Measurements from ENCODE around the gene NOL8.

The NOL8 gene

DNA sequence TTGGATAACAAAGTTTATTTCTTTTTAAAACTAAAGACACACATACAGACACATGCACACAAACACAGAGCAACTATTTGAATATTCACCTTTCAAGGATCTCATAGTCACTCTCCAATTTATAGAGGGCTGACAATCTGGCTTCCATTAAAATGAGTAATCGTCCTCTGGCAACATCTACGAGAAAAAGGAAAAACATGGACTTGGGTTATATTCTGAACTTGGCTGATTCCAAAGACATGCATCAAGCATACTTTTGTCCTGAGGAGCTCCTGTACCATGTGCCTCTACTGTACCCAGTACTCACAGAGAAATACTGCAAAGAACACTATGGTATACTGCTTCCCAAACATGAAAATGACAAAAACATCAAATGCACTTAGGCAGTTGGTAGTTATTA, 47.0 kb downstream of the NOL8 start:
- peak; percentile 86 for DNase-seq (ENCODE audit: low read depth)
- H3K4me3 ChIP-seq (ENCODE audit: control insufficient read depth, low read depth, low read length) = no peak overlapping the region

DNA sequence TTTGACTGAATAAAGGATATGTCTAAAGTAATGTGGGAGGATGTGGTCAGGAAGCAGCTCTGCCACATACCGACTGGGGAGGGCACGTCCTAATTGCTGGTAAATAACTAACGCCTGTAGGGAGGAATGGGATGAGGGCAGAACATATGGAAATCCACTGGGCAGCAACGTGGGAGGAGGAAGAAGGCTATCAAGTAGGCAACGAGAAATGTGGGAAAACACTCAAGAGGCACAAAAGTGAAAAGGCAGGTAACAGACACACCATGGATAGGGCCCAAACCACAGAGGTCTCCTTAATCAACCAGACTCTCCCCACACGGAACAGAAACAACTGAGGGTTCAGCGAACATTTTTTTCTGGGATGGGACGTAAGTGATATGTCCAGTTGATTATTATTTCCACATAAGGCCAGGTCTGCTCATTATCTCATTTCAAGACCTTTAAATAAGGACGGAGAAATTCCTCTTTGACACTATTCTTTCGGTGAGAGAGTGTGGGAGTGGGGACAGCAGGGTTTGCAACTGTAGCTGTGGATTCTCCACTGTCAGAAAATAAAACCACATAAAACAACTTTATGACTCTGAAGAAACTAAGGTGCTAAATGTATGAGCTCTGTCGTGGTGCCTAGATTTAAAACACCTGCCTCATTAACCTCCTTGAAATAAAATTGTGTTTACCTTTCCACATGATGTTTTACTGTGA, 48.7 kb downstream of the NOL8 start:
- DNase-seq (ENCODE audit: low read depth) = no peak

More for the DNA sequence above, 47.0 kb downstream of the NOL8 start:
- TF ChIP-seq, protein P1, sequence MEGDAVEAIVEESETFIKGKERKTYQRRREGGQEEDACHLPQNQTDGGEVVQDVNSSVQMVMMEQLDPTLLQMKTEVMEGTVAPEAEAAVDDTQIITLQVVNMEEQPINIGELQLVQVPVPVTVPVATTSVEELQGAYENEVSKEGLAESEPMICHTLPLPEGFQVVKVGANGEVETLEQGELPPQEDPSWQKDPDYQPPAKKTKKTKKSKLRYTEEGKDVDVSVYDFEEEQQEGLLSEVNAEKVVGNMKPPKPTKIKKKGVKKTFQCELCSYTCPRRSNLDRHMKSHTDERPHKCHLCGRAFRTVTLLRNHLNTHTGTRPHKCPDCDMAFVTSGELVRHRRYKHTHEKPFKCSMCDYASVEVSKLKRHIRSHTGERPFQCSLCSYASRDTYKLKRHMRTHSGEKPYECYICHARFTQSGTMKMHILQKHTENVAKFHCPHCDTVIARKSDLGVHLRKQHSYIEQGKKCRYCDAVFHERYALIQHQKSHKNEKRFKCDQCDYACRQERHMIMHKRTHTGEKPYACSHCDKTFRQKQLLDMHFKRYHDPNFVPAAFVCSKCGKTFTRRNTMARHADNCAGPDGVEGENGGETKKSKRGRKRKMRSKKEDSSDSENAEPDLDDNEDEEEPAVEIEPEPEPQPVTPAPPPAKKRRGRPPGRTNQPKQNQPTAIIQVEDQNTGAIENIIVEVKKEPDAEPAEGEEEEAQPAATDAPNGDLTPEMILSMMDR (conservative IDR thresholded peaks at IDR 0.05; ENCODE audit: control insufficient read depth, insufficient read depth, low read depth, low read length) = no peak

DNA sequence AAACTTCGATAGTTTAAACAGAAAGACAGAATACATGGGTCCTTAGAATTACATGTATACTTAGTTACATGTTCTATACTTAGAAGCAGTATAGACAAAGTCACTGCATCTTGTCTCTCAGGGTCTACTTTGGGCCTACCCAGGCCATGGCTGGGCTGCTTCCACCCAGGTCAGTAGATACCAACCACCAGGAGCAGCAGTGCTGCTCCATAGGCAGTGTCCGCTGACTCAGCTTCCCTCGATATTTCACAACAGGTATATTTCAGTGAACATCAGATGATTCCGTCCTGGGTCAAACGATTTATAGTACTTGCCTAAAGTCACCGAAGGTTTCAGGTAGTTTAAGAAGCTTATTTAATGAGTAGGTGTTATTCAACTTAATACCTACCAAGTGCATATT, 49.6 kb downstream of the NOL8 start:
- DNase-seq (ENCODE audit: low read depth) = no peak
- H3K4me3 ChIP-seq (ENCODE audit: control insufficient read depth, low read depth, low read length) = no peak overlapping the region
- TF ChIP-seq, protein P1 (conservative IDR thresholded peaks at IDR 0.05; ENCODE audit: control insufficient read depth, insufficient read depth, low read depth, low read length) = peak; percentile 2

More for the DNA sequence above, 48.7 kb downstream of the NOL8 start:
- TF ChIP-seq, protein P1 (conservative IDR thresholded peaks at IDR 0.05; ENCODE audit: control insufficient read depth, insufficient read depth, low read depth, low read length) = no peak
- H3K4me3 ChIP-seq (ENCODE audit: control insufficient read depth, low read depth, low read length) = no peak overlapping the region

DNA sequence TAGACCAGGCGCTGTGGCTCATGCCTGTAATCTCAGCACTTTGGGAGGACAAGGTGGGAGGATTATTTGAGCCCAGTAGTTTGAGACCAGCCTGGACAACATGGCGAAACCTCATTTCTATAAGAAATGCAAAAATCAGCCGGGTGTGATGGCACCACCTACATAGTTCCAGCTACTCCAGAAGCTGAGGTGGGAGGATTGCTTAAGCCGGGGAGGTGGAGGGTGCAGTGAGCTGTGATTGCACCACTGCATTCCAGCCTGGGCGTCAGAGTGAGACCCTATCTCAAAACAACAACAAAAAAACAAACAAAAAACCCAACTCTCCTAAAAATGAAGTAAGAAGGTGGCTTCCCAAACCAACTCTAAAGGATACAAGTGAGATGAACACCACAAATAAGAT, 54.6 kb downstream of the NOL8 start:
- TF ChIP-seq, protein P1 (conservative IDR thresholded peaks at IDR 0.05; ENCODE audit: control insufficient read depth, insufficient read depth, low read depth, low read length) = no peak
- no peak overlapping the region for H3K4me3 ChIP-seq (ENCODE audit: control insufficient read depth, low read depth, low read length)
- no peak for DNase-seq (ENCODE audit: low read depth)

DNA sequence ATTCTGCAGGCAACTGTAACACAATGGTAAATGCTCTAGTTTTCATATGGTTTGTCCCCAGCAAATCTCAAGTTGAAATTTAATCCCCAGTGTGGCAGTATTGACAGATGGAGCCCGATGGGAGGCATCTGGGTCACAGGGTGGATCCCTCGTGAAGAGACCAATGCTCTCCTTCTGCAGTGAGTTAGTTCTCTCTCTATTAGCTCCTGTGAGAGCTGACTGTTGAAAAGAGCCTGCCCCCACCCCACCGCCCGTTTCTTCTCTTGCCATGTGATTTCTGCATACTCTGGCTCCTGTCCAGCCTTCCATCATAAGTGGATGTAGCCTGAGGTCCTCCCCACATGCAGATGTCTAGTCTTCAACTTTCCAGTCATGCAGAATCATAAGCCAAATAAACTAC, 58.7 kb downstream of the NOL8 start:
- DNase-seq (ENCODE audit: low read depth) = no peak

DNA sequence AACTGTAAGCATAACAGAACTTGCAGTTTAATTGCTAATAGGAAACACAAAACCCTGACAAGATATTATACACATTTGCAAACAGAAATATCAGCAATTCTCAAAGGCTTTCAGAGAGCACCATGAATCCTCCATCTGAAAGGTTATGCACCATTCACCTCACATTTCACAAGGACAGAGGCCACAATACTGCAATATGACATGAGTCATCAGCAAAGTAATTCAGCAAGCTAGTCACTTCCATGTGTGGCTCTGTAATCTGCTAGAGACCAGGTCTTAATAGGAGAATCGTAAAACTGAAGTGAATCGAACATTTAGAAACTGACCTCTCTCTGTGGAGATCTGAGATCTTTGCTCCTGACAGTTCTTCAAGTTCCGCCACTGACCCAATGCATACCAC, 60.0 kb downstream of the NOL8 start:
- peak; percentile 68 for DNase-seq (ENCODE audit: low read depth)
- H3K4me3 ChIP-seq (ENCODE audit: control insufficient read depth, low read depth, low read length) = no peak overlapping the region
- TF ChIP-seq, protein P1 (conservative IDR thresholded peaks at IDR 0.05; ENCODE audit: control insufficient read depth, insufficient read depth, low read depth, low read length) = no peak

More for the DNA sequence above, 58.7 kb downstream of the NOL8 start:
- no peak overlapping the region for H3K4me3 ChIP-seq (ENCODE audit: control insufficient read depth, low read depth, low read length)
- TF ChIP-seq, protein P1 (conservative IDR thresholded peaks at IDR 0.05; ENCODE audit: control insufficient read depth, insufficient read depth, low read depth, low read length) = no peak

All from fibroblast of mammary gland (primary cell).